H1 (cell line): ENCODE results near the gene GBE1. TPM values are rescaled to one million over a fixed set of nuclear protein-coding genes. Genes with fewer than 3 reads are reported as not detected.

Source experiments
- ATF2 ChIP-seq: IDR thresholded peaks from 2 replicates; pipeline ENCODE4 v1.6.1; 2012; ENCODE audit warnings: low read length, inconsistent platforms
- polyA plus RNA-seq, 7 experiments: library from polyadenylated mRNA; depleted of rRNA in 3 of 7; stranded (reverse) in 5 of 7; unstranded in 2 of 7; fragments of >200 nt in 5 of 7; fragments of 200-250 nt in 2 of 7; gene quantifications; 1 replicate in 5 of 7; 2 replicates in 1 of 7; 4 replicates in 1 of 7; pipeline versions ENCODE4 v1.2.1 to v1.2.3, GENCODE V29; 2011 to 2013; ENCODE audit warnings: missing spikeins in 2 of 7, mixed read lengths in 2 of 7
- total RNA-seq: library from RNA; stranded (reverse); fragmentation: NEBNext Ultra II Directional; extraction: Animal tissue kit (Norgen Biotek cat#: 25700); gene quantifications from 2 replicates; pipeline ENCODE4 v1.2.1, GENCODE V29; 2021

Gene GBE1
- total and polyA plus RNA-seq, 2 of the 8 experiments (the other 6 are each of a cell fraction or from before 2014, with no cell fraction given), result 3.3 to 7.3 TPM

- no peak for TF ChIP-seq ATF2
Measured at GRCh38 chr3:81758275-81758674, 3.2 kb downstream of the GBE1 start (continued).
